Liver (tissue), 9 donors: ENCODE results near the gene OR5B21. TPM values are rescaled to one million over a fixed set of nuclear protein-coding genes. Genes with fewer than 3 reads are reported as not detected.

Experiments
- DNase-seq: peaks from one replicate; pipeline ENCODE4 v3.0.0-alpha.2; 2017; ENCODE audit warnings: low spot score
- H3K27ac ChIP-seq, 2 donors: one replicate each; pipeline ENCODE4 v1.7.0; 2013; ENCODE audit warnings: inconsistent platforms in 2 of 2, low read length in 2 of 2, control low read depth in 1 of 2, low read depth in 1 of 2, mild to moderate bottlenecking in 1 of 2
- H3K27me3 ChIP-seq, 4 donors: one replicate each; pipeline versions ENCODE4 v1.6.1 to v1.7.0; 2013; ENCODE audit warnings: low read length in 3 of 4, inconsistent platforms in 1 of 4, mild to moderate bottlenecking in 1 of 4, moderate library complexity in 1 of 4; ENCODE audit not compliant: control insufficient read depth in 4 of 4, insufficient read depth in 4 of 4
- H3K36me3 ChIP-seq, 4 donors: one replicate each; pipeline versions ENCODE4 v1.6.1 to v1.7.0; 2013; ENCODE audit warnings: low read length in 3 of 4, mild to moderate bottlenecking in 3 of 4, low read depth in 1 of 4, moderate library complexity in 1 of 4; ENCODE audit not compliant: control insufficient read depth in 4 of 4, insufficient read depth in 3 of 4
- H3K4me1 ChIP-seq, 4 donors: one replicate each; pipeline versions ENCODE4 v1.6.1 to v1.7.0; 2013; ENCODE audit warnings: low read length in 3 of 4, mild to moderate bottlenecking in 3 of 4, moderate library complexity in 1 of 4; ENCODE audit not compliant: control insufficient read depth in 4 of 4, insufficient read depth in 4 of 4
- H3K4me3 ChIP-seq, 3 donors: one replicate each; pipeline versions ENCODE4 v1.6.1 to v1.7.0; 2013; ENCODE audit warnings: low read length in 3 of 3, control low read depth in 1 of 3, low read depth in 1 of 3, mild to moderate bottlenecking in 1 of 3
- H3K9ac ChIP-seq, 2 donors: one replicate each; pipeline ENCODE4 v1.7.0; 2013; ENCODE audit warnings: low read length in 2 of 2, mild to moderate bottlenecking in 2 of 2, moderate library complexity in 2 of 2, control low read depth in 1 of 2, low read depth in 1 of 2
- H3K9me3 ChIP-seq, 4 donors: one replicate each; pipeline versions ENCODE4 v1.6.1 to v1.7.0; 2013; ENCODE audit warnings: low read length in 3 of 4; ENCODE audit not compliant: control insufficient read depth in 4 of 4
- ATF3 ChIP-seq: IDR thresholded peaks from 2 replicates; pipeline ENCODE4 v1.6.1; 2016; ENCODE audit warnings: antibody characterized with exemption
- CTCF ChIP-seq: fragments of 150-350 bp; IDR thresholded peaks from 2 replicates; pipeline ENCODE4 v1.5.1; 2017; ENCODE audit warnings: improper control_type of control experiment, low read depth, low read length; ENCODE audit not compliant: missing input control
- EGR1 ChIP-seq, 2 donors: IDR thresholded peaks; 2 replicates each; pipeline ENCODE4 v1.6.1; 2016 to 2018; ENCODE audit warnings: antibody characterized with exemption in 2 of 2, low read depth in 2 of 2
- FOXA1 ChIP-seq: IDR thresholded peaks from 2 replicates; pipeline ENCODE4 v1.6.1; 2016; ENCODE audit warnings: antibody characterized with exemption
- FOXA2 ChIP-seq: IDR thresholded peaks from 2 replicates; pipeline ENCODE4 v1.6.1; 2016; ENCODE audit warnings: antibody characterized with exemption
- HNF4A ChIP-seq, 2 donors: conservative IDR thresholded peaks; 2 replicates each; pipeline ENCODE4 v1.6.1; 2016; ENCODE audit warnings: antibody characterized with exemption in 2 of 2, mild to moderate bottlenecking in 2 of 2
- HNF4G ChIP-seq: IDR thresholded peaks from 2 replicates; pipeline ENCODE4 v1.6.1; 2016; ENCODE audit warnings: antibody characterized with exemption
- JUND ChIP-seq, 2 donors: IDR thresholded peaks; 2 replicates each; pipeline ENCODE4 v1.6.1; 2016; ENCODE audit warnings: antibody characterized with exemption in 2 of 2
- MAX ChIP-seq: IDR thresholded peaks from 2 replicates; pipeline ENCODE4 v1.6.1; 2016; ENCODE audit warnings: antibody characterized with exemption
- NR2F2 ChIP-seq: IDR thresholded peaks from 2 replicates; pipeline ENCODE4 v1.6.1; 2016; ENCODE audit warnings: antibody characterized with exemption
- RAD21 ChIP-seq, 2 donors: IDR thresholded peaks; 2 replicates each; pipeline ENCODE4 v1.6.1; 2016; ENCODE audit warnings: antibody characterized with exemption in 2 of 2, mild to moderate bottlenecking in 2 of 2
- REST ChIP-seq: IDR thresholded peaks from 2 replicates; pipeline ENCODE4 v1.6.1; 2016; ENCODE audit warnings: antibody characterized with exemption, mild to moderate bottlenecking
- RXRA ChIP-seq, 2 donors: IDR thresholded peaks; 2 replicates each; pipeline ENCODE4 v1.6.1; 2017 to 2018; ENCODE audit warnings: antibody characterized with exemption in 2 of 2, mild to moderate bottlenecking in 1 of 2
- SP1 ChIP-seq: IDR thresholded peaks from 2 replicates; pipeline ENCODE4 v1.6.1; 2018; ENCODE audit warnings: antibody characterized with exemption, mild to moderate bottlenecking
- TAF1 ChIP-seq: conservative IDR thresholded peaks from 2 replicates; pipeline ENCODE4 v1.6.1; 2016; ENCODE audit warnings: antibody characterized with exemption, mild to moderate bottlenecking
- YY1 ChIP-seq: IDR thresholded peaks from 2 replicates; pipeline ENCODE4 v1.6.1; 2016; ENCODE audit warnings: antibody characterized with exemption, mild to moderate bottlenecking
- WGBS: extraction: QIAGEN DNeasy Blood & Tissue Kit; methylation state at CpG from one replicate; pipeline ENCODE4 v1.1.7; 2013; 5-methylcytosine and 5-hydroxymethylcytosine counted together
- polyA plus RNA-seq, 2 donors: library from polyadenylated mRNA; stranded (reverse) in 1 of 2; unstranded in 1 of 2; fragments of 200-250 nt in 1 of 2; fragments of >200 nt in 1 of 2; fragmentation: Nextera tagmentation in 1 of 2; extraction: Ambion mirVana in 1 of 2; gene quantifications; one replicate each; pipeline versions ENCODE4 v1.2.1 to v1.2.3, GENCODE V29; 2013 to 2015
- total RNA-seq, 2 donors: library from RNA; depleted of rRNA; stranded (reverse); fragments of >200 nt; gene quantifications; one replicate each; pipeline ENCODE4 v1.2.3, GENCODE V29; 2014
- TF ChIP-seq, protein P1 (sequence below): IDR thresholded peaks from 2 replicates; pipeline ENCODE4 v1.6.1; 2016; ENCODE audit warnings: antibody characterized with exemption
- donor health status: healthy.
- donor health status: healthy.
- donor health status: healthy.
- donor health status: healthy.
- donor health status: healthy.

OR5B21 gene
- total and polyA plus RNA-seq, 4 donors: not detected

- Histone ChIP-seq H3K4me1 (peaks cover 0 to 3% (median under 1%) of the 10 kb centered on the region in 4 donors), H3K36me3 (peaks cover 3 to 25% (median 17%) of the 10 kb centered on the region in 4 donors), H3K9ac (no peak overlapping the region), H3K4me3 (no peak overlapping the region), H3K9me3 (no peaks in the 10 kb centered on the region), H3K27me3 (no peaks in the 10 kb centered on the region), H3K27ac (no peak overlapping the region)
- TF ChIP-seq HNF4A (conservative IDR thresholded peaks at IDR 0.05) (no peak), RXRA (IDR thresholded peaks at IDR 0.05) (no peak), CTCF (no peak), RAD21 (IDR thresholded peaks at IDR 0.05) (no peak), ATF3 (no peak), EGR1 (IDR thresholded peaks at IDR 0.05; ENCODE audit: low read depth in 2 of 2) (no peak), FOXA1 (no peak), HNF4G (no peak), NR2F2 (no peak), TAF1 (no peak), REST (no peak), YY1 (no peak), MAX (no peak), JUND (IDR thresholded peaks at IDR 0.05) (no peak)
- TF ChIP-seq, protein P1, sequence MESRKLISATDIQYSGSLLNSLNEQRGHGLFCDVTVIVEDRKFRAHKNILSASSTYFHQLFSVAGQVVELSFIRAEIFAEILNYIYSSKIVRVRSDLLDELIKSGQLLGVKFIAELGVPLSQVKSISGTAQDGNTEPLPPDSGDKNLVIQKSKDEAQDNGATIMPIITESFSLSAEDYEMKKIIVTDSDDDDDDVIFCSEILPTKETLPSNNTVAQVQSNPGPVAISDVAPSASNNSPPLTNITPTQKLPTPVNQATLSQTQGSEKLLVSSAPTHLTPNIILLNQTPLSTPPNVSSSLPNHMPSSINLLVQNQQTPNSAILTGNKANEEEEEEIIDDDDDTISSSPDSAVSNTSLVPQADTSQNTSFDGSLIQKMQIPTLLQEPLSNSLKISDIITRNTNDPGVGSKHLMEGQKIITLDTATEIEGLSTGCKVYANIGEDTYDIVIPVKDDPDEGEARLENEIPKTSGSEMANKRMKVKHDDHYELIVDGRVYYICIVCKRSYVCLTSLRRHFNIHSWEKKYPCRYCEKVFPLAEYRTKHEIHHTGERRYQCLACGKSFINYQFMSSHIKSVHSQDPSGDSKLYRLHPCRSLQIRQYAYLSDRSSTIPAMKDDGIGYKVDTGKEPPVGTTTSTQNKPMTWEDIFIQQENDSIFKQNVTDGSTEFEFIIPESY: no peak
- 96% methylated on average over 6 of the region's 6 CpGs for WGBS
- no peak for DNase-seq
Observed at GRCh38 chr11:58527429-58527828, 19.5 kb upstream of the OR5B21 start.

DNA sequence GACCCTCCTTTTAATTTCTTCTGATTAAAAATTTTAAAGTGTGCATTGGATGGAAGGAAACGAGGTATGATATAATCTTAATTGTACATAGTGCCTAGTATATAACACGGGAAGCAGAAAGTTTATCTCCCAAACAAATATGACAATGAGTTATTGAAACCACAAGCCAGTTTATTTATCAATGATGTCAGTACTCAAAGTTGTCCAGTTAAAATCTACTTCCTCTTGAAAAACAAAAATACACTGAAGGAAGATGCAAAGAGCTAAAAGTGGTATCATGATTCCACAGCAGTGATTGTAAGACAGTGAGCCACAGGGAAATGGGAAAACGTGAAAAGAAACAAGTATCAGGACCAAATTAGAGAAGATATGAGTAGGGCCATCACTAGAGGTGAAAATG is 18.8 kb upstream of the OR5B21 start:
- H3K27me3 ChIP-seq: no peaks in the 10 kb centered on the region
- no peak for DNase-seq
- H3K4me3 ChIP-seq: no peak overlapping the region
- H3K9me3 ChIP-seq: no peaks in the 10 kb centered on the region
- 74% methylated on average over 3 of the region's 3 CpGs for WGBS
- H3K27ac ChIP-seq: no peak overlapping the region
- peaks cover 2 to 21% (median 17%) of the 10 kb centered on the region in 4 donors for H3K36me3 ChIP-seq
- H3K9ac ChIP-seq: no peak overlapping the region
- peaks cover 0 to 3% (median under 1%) of the 10 kb centered on the region in 4 donors for H3K4me1 ChIP-seq
- TF ChIP-seq RXRA (IDR thresholded peaks at IDR 0.05) (no peak), FOXA2 (no peak), MAX (no peak), ATF3 (no peak), EGR1 (IDR thresholded peaks at IDR 0.05; ENCODE audit: low read depth in 2 of 2) (no peak), HNF4A (conservative IDR thresholded peaks at IDR 0.05) (no peak), RAD21 (IDR thresholded peaks at IDR 0.05) (no peak), REST (no peak), SP1 (no peak), NR2F2 (no peak), TAF1 (no peak), YY1 (no peak), HNF4G (no peak), CTCF (no peak)
